ENCODE results near the gene FOXP1. TPM values are rescaled to one million over a fixed set of nuclear protein-coding genes. Genes with fewer than 3 reads are reported as not detected.

Gene FOXP1
- total and polyA plus RNA-seq, 9 of the 15 experiments (the other 6 are each of a cell fraction or from before 2014, with no cell fraction given): 7.7 to 34.5 (median 13.7) TPM

DNA sequence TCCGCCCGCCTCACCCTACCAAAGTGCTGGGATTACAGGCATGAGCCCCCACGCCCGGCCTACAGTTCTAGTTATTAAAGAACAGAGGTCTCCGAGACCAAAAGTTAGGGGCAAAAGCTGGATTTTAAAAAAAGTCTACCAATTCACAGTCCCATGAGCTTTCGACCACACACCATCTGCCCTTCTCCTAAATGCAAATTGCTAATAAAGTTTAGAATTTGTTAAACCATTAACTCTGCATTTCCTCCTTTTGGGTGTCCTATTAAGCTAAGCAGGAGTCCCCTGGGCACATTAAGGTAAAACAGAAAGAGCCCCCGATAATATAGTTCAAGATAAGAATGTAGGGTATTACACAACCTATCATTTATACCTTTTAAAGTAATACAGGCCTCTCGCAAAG lies 322.7 kb downstream of the FOXP1 start (continued):
- no peak for TF ChIP-seq ASH1L (IDR thresholded peaks at IDR 0.05; ENCODE audit: borderline replicate concordance, low read depth, partially characterized antibody)
- TF ChIP-seq MTA3 (IDR thresholded peaks at IDR 0.05; ENCODE audit: borderline replicate concordance): no peak
- TF ChIP-seq KDM1A (IDR thresholded peaks at IDR 0.05): no peak

DNA sequence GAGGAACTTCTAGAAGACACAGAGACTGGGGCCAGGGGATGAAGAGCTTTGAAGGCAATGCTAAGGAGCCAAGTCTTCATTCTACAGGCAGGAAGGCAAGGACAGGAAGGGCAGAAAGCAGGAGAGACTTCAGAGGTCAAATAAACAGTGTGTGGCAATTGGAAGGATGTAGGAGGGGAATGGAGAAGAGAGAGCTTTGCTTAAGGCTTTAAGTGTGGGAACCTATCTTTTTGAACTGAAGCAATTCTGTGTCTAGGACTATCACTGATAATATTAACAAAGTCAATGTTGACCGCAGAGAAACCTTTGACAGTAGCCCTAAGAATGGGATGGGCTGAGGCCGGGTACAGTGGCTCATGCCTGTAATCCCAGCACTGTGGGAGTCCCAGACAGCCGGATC lies 325.0 kb downstream of the FOXP1 start:
- Histone ChIP-seq H3K9me3 (replicated peaks; ENCODE audit: control insufficient read depth, insufficient read depth, low read depth, low read length) (no peaks in the 10 kb centered on the region), H3K9me1 (ENCODE audit: control insufficient read depth, insufficient read depth, low read length) (no peaks in the 10 kb centered on the region), H3K4me1 (replicated peaks in 1 of 2; ENCODE audit: control insufficient read depth in 2 of 2, insufficient read depth in 2 of 2, low read length in 2 of 2) (no peaks in the 10 kb centered on the region; a peak in 1 of 5 replicates), H3K4me2 (ENCODE audit: insufficient read depth, low read length) (no peak overlapping the region), H3K79me2 (ENCODE audit: control insufficient read depth, insufficient read depth, low read length) (no peaks in the 10 kb centered on the region), H3K4me3 (no peak overlapping the region), H3K36me3 (ENCODE audit: control insufficient read depth, insufficient read depth, low read length) (no peaks in the 10 kb centered on the region), H2AFZ (ENCODE audit: low read depth, low read length) (no peak overlapping the region), H3K9ac (ENCODE audit: insufficient read depth in 1 of 2, low read depth in 2 of 2, low read length in 2 of 2) (no peak overlapping the region), H4K20me1 (replicated peaks; ENCODE audit: control insufficient read depth, insufficient read depth, low read length) (no peaks in the 10 kb centered on the region), H3K27me3 (ENCODE audit: control insufficient read depth in 2 of 2, insufficient read depth in 2 of 2, low read length in 2 of 2) (no peaks in the 10 kb centered on the region), H3K27ac (ENCODE audit: extremely low read depth, low read depth, low read length) (no peak overlapping the region)
- POLR2A ChIA-PET: interaction anchor here (2.0 kb wide), 1 partner anchor 11 kb away, joined by 5 read pairs; no protein-coding TSS in a partner anchor
- CTCF ChIA-PET (ENCODE audit: low intra/inter-chr PET ratio): no interaction called here
- ATAC-seq (no peak), DNase-seq (ENCODE audit: extremely low read depth in 1 of 4, low spot score in 3 of 4) (no peak), FAIRE-seq (no peak)
- intact Hi-C loops (cut with micrococcal nuclease) (no loop called here), in situ Hi-C loops (cut with MboI) (no loop called here)
- TF ChIP-seq IRF2 (CRISPR knock-in tag; IDR thresholded peaks at IDR 0.05) (no peak), MTF1 (CRISPR knock-in tag; IDR thresholded peaks at IDR 0.05; ENCODE audit: borderline replicate concordance) (no peak), NR2C2 (CRISPR knock-in tag; IDR thresholded peaks at IDR 0.05) (no peak), NR2C2 (tag; IDR thresholded peaks at IDR 0.05) (no peak), CBX1 (IDR thresholded peaks at IDR 0.05; ENCODE audit: low read depth) (no peak), NFIX (CRISPR knock-in tag; IDR thresholded peaks at IDR 0.05; ENCODE audit: low read depth) (no peak), MAFK (IDR thresholded peaks at IDR 0.05; ENCODE audit: low read length) (no peak), IRF9 (tag; IDR thresholded peaks at IDR 0.05) (no peak), IFI16 (CRISPR knock-in tag; IDR thresholded peaks at IDR 0.05) (no peak), LCOR (CRISPR knock-in tag; IDR thresholded peaks at IDR 0.05) (no peak), ELF2 (CRISPR knock-in tag; IDR thresholded peaks at IDR 0.05) (no peak), CHD1 (IDR thresholded peaks at IDR 0.05; ENCODE audit: low read length) (no peak)
- TF ChIP-seq, protein P1, sequence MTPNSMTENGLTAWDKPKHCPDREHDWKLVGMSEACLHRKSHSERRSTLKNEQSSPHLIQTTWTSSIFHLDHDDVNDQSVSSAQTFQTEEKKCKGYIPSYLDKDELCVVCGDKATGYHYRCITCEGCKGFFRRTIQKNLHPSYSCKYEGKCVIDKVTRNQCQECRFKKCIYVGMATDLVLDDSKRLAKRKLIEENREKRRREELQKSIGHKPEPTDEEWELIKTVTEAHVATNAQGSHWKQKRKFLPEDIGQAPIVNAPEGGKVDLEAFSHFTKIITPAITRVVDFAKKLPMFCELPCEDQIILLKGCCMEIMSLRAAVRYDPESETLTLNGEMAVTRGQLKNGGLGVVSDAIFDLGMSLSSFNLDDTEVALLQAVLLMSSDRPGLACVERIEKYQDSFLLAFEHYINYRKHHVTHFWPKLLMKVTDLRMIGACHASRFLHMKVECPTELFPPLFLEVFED (CRISPR knock-in tag; conservative IDR thresholded peaks at IDR 0.05): no peak
- TF ChIP-seq, protein P2, sequence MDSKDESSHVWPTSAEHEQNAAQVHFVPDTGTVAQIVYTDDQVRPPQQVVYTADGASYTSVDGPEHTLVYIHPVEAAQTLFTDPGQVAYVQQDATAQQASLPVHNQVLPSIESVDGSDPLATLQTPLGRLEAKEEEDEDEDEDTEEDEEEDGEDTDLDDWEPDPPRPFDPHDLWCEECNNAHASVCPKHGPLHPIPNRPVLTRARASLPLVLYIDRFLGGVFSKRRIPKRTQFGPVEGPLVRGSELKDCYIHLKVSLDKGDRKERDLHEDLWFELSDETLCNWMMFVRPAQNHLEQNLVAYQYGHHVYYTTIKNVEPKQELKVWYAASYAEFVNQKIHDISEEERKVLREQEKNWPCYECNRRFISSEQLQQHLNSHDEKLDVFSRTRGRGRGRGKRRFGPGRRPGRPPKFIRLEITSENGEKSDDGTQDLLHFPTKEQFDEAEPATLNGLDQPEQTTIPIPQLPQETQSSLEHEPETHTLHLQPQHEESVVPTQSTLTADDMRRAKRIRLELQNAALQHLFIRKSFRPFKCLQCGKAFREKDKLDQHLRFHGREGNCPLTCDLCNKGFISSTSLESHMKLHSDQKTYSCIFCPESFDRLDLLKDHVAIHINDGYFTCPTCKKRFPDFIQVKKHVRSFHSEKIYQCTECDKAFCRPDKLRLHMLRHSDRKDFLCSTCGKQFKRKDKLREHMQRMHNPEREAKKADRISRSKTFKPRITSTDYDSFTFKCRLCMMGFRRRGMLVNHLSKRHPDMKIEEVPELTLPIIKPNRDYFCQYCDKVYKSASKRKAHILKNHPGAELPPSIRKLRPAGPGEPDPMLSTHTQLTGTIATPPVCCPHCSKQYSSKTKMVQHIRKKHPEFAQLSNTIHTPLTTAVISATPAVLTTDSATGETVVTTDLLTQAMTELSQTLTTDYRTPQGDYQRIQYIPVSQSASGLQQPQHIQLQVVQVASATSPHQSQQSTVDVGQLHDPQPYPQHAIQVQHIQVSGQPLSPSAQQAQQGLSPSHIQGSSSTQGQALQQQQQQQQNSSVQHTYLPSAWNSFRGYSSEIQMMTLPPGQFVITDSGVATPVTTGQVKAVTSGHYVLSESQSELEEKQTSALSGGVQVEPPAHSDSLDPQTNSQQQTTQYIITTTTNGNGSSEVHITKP (IDR thresholded peaks at IDR 0.05; ENCODE audit: partially characterized antibody): no peak
- WGBS (ENCODE audit: insufficient coverage, low coverage, missing lambda C conversion rate): 48% methylated on average over 2 of the region's 3 CpGs
- BruUV-seq (replicated peaks): no TSS peak
